RCC 7860 (cell line): ENCODE data around the gene DOCK1.

Experiments
- DNase-seq: peaks from one replicate; pipeline ENCODE4 v3.0.0-alpha.2; 2015; ENCODE audit warnings: low spot score
- FAIRE-seq: peaks from 2 replicates; lab custom pipeline; 2012; peaks lifted over from hg19 to GRCh38; lab: Jason Lieb, UNC

DOCK1 gene

DNA sequence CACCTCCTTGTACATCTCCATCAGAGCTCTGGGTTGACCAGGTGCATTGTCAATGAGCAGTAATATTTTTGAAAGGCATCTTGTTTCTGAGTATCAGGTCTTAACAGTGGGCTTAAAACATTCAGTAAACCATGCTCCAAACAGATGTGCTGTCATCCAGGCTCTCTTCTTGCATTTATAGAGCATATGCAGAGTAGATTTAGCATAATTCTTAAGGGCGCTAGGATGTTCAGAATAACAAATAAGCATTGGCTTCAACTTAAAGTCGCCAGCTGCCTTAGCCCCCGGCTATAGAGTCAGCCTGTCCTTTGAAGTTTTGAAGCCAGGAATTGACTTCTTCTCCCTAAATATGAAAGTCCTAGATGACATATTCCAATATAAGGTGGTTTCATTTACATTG is 421.7 kb downstream of the DOCK1 start:
- DNase-seq (no peak), FAIRE-seq (no peak)

DNA sequence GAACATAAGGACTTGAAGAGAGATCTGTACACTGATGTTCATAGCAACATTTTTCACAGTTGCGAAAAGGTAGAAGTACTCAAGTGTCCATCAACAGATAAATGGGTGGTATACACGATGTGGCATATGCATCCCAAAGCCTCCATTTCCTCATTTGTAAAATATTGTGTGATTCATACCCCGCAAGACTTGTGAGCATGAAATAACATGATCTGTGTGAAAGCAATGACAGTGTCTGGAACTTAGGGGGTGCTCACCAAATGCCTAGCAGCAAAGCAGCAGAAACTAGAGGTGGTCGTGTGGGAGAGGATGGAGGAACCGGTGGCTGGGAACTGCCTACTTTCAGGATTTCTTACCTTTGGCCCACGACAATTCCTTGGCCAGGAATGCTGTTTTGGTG is 426.5 kb downstream of the DOCK1 start:
- no peak for FAIRE-seq
- DNase-seq = no peak

GRCh38 chr10:127332631-127333030 is 427.4 kb downstream of the DOCK1 start:
- DNase-seq = no peak
- FAIRE-seq = no peak

DNA sequence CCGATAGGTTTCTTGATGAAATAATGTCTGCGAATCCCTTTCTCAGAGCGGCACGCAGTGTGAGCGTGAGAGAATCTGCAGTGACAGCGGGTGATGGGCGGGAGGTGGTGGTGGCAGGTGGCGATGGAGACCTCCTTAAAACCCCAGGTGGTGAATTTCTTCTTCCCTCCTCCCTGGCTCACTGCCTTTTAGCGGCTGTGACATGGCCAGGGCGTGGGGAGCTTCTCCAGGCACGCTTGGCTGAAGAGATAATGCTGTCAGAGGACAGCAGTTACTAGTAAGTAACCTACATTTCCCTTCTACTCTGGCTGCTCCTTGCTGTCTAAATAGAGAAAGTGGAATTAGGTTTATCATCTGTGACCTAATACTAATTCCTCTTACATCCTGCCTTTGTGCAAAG is 432.6 kb downstream of the DOCK1 start:
- DNase-seq (no peak), FAIRE-seq (no peak)

- no peak for DNase-seq
- no peak for FAIRE-seq
These were observed 433.3 kb downstream of the DOCK1 start for GRCh38 chr10:127338399-127339110.

GRCh38 chr10:127343821-127344220 is 438.6 kb downstream of the DOCK1 start:
- no peak for DNase-seq
- no peak for FAIRE-seq

DNA sequence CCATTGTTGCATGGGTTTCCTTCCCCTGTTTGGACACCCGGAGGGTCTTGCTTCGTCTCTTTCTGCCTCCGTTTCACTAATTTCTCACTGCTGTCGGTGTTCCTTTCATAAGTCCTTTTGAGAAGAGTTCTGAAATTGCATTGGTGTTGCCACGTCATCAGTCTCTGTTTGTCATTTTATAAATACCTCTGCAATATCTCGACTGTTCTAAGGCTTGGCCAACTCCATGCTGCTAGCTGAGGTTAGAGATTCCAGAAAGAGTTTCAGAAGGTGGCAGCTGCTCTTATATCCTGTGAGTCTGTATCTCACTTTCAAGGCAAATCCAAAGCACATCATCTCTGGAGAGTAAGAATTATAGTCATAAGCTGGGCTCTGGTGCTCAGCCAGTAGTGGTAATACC is 439.1 kb downstream of the DOCK1 start:
- DNase-seq = no peak
- no peak for FAIRE-seq

GRCh38 chr10:127345231-127345965 is 440.2 kb downstream of the DOCK1 start:
- no peak for DNase-seq
- no peak for FAIRE-seq

DNA sequence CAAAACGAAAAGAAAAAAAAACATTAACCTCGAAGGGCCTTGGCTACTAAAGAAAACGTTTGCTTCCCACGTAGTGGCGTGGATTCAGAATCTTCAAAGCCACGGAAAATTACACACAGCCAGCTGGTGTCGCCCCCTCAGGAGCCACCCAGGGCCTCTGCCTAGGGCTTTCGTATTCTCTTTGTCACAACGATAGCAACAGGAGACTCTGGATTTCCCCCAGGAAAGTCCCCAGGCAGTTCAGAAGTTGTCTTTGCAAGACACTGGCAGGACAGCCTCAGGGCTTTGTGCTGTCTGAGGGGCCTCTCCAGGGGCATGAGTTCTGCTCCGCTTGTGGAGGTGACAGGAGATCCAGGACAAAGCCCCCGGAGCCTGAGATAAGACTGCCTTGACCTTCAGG is 441.4 kb downstream of the DOCK1 start:
- no peak for FAIRE-seq

DNA sequence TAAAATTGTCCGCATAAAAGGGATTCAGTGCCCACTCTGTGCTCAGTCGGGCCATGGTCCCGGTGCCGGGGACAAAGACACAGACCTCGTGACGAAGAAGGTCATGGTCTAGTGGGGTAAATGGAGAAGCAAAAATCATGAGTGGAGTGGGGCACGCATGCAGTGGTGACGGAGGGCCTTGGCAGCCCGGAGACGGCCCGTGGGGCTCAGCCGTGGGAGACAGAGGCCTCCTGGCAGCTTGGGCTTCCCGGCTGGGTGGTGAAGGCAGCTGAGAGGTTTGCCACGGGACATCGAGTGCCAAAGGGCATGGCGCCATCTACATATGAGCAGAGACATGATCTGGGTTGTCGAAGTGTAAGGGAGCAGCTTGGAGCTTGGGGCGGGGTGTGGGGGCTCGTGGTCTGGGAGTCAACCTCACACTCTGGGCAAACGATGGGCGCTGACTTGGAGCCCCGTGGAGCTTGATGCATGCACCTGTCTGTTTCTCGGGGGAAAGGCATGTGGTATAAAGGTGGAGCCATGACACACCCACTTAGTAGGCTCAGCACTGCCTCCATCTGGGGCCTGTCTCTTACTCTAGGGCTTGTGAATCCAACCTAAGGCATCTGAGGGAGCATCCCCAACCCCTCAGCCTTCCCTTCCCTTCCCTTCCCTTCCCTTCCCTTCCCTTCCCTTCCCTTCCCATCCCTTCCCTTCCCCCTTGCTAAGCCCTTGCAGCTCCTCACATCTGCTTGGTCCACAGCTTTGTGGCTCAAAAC is 442.2 kb downstream of the DOCK1 start:
- FAIRE-seq (no peak), DNase-seq (no peak)

More for the DNA sequence above, 441.4 kb downstream of the DOCK1 start:
- no peak for DNase-seq

GRCh38 chr10:127349737-127350136 is 444.5 kb downstream of the DOCK1 start:
- FAIRE-seq = no peak

DNA sequence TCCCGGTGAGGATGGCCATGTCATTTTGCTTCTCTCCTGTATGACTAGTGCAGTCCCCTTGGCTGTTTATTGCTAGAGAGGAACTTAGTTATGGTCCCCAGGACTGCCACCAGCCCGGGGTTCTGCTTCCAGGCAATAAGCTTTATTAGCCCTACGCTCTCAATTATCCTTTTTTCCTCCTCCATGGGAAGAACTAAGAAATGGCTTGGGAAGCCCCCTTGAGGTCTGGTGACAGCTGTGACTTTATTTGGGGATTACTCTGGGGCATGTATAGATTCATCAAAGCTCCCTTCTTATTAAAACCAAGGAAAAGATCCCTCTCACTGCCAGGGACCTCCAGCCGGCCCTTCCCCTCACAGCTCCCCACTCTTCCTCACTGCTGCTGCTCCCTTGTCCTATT is 446.3 kb downstream of the DOCK1 start:
- FAIRE-seq = no peak
- DNase-seq = no peak

More at GRCh38 chr10:127349737-127350136, 444.5 kb downstream of the DOCK1 start:
- DNase-seq = no peak

- no peak for DNase-seq
These were observed 448.3 kb downstream of the DOCK1 start for GRCh38 chr10:127353544-127353943.

GRCh38 chr10:127354255-127354654 is 449.0 kb downstream of the DOCK1 start:
- FAIRE-seq (no peak), DNase-seq (no peak)

More at GRCh38 chr10:127353544-127353943, 448.3 kb downstream of the DOCK1 start:
- no peak for FAIRE-seq

- peak; percentile 26 for DNase-seq
- peak; percentile 52 for FAIRE-seq
These were observed 449.8 kb downstream of the DOCK1 start for GRCh38 chr10:127354992-127355391.

DNA sequence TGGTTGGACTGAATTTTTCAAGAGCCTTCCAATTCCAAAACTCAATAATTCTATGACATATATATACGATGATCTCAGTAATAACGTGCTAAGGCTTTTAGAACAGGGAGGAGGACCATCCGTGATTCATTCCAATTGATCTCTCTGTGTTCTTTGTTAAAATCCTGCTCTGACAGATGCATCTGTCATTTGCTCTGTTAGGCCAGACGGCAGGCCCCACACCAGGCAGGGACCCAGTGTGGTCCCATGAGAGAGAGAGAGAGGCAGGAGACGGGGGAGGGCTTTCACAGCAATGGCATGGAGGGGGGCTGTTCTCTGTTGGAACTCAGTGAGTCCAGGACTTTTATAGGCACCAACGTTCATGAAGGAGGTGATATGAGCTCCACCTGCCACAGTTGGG is 451.1 kb downstream of the DOCK1 start:
- no peak for FAIRE-seq
- no peak for DNase-seq

DNA sequence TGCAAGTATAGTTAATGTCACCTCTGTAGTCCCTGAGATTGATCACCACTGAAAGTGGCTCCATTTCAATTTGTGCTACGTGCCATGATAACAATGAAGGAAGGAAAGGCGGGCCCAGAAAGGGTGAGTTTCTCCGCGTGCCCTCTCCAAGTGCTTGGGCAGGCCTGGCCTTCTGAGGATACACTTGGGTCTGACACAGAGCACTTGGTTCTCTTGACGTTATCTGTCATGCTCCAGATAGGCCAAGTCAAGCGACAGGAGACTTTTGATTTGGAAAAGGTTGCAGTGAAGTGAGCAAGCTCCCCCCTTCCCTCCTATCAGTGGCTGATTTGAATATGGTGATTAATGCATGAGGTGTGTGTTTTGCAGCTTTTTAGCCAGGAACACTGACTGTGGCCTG is 452.0 kb downstream of the DOCK1 start:
- FAIRE-seq = no peak
- DNase-seq = no peak

- DNase-seq = no peak
- FAIRE-seq = no peak
These were observed 453.1 kb downstream of the DOCK1 start for GRCh38 chr10:127358337-127358736.

- DNase-seq (no peak), FAIRE-seq (no peak)
These were observed 458.8 kb downstream of the DOCK1 start for GRCh38 chr10:127364034-127364433.

DNA sequence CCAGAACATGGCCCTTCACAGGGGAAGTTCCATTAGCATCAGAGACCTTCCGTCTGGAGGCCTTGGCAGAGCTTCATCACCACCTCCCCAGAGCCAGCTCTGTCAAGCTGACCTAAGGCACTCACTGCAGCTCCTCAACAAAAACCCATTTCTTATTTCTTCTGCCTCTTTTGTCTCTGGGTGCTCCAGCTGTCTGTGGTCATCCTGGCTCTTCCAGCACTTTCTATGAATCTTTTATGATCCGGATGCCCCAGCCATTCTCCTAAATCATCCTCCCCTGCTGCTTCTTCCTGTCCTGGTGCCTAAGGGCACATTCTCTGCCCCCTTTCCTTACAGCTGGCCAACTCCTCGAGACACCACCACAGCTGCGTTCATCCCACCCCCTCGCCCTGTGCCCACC is 462.9 kb downstream of the DOCK1 start:
- DNase-seq (no peak), FAIRE-seq (no peak)

DNA sequence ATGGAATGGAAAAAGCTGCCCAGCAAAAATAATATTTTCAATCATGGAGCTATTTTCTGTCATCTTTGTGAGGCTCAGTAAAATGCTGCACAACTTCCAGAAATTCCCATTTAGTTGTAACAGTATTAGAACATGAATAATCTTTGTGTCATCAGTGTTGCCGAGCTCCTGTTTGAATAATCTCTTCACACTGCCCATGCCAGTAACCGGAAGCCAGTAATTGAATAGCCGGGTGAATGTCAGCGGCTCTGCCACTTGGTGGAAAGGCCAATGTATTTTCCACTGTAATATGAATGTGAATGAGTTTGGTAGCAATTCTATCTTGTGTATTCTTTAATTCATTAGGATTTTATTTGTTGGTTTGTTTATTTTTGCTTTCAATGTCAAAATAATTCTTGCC is 463.7 kb downstream of the DOCK1 start:
- FAIRE-seq (no peak), DNase-seq (no peak)

DNA sequence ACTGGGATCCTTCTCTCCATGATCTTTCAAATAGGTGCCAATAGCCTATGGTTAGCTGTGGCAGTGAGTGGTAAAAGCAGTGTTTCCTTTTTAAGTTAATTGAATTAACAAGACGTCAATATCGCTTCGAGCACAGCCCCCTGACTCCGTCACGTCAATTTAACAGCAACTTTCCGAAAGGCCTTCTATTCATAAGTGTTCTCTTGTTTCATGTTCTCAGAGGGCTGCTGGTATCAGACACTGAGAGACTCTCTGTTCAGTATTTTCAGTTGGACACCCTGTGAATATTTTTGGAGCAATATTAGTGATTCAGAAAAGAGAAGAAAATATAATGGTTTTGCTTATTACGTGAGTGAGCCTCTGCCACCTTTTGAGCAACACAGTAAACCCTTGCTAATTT is 465.4 kb downstream of the DOCK1 start:
- FAIRE-seq = no peak
- no peak for DNase-seq
